ENCODE results near the gene USP24. TPM values are rescaled to one million over a fixed set of nuclear protein-coding genes. Genes with fewer than 3 reads are reported as not detected.

The USP24 gene
- total and polyA plus RNA-seq, 10 of the 15 experiments (the other 5 are each of a cell fraction or from before 2014, with no cell fraction given): 4.6 to 36.5 (median 25.3) TPM

DNA sequence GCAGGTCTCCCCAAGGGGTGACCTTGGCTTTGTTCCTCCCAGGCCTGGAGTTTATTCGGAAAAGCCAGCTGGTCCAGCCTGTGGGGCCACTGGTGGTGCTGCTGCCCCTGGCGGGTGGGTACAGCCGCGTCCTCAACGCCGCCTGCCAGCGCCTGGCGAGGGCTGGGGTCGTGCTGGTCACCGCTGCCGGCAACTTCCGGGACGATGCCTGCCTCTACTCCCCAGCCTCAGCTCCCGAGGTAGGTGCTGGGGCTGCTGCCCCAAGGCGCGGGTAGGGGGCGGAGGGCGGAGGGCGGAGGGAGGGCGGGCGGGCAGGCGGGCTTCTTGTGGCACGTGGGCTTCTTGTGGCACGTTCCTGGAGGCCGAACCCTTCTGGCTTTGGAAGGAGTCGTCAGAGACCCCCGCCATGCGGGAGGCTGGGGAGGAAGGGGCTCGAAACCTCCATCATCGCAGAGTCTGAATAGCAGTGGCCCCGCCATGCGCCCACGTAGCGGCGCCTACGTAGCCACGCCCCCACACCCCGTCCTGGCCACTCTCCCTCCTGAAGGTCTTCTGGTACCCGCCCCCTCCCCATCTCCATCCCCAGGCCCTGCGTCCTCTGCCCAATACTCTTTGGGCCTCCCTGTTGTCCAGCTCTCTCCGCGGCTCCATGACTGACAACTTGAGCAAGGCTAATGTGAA, 159.1 kb downstream of the USP24 start:
- Histone ChIP-seq H3K4me3 (no peak overlapping the region), H3K4me2 (ENCODE audit: control insufficient read depth, insufficient read depth) (no peak overlapping the region), H3K4me1 (ENCODE audit: control insufficient read depth, insufficient read depth, low read length) (no peaks in the 10 kb centered on the region), H3K79me2 (ENCODE audit: control insufficient read depth, insufficient read depth, low read length) (no peaks in the 10 kb centered on the region), H3K27me3 (replicated peaks in 1 of 2; ENCODE audit: control insufficient read depth in 2 of 2, insufficient read depth in 2 of 2, low read length in 1 of 2) (peaks cover 0 to 2% of the 10 kb centered on the region in 2 experiments; a peak in 2 of 4 replicates), H3K9me3 (replicated peaks; ENCODE audit: control insufficient read depth, insufficient read depth, low read length) (no peaks in the 10 kb centered on the region), H3K27ac (ENCODE audit: control insufficient read depth, insufficient read depth) (no peak overlapping the region), H3K9ac (ENCODE audit: control insufficient read depth, insufficient read depth, low read length) (no peak overlapping the region), H4K20me1 (ENCODE audit: control insufficient read depth, insufficient read depth) (no peaks in the 10 kb centered on the region), H2AFZ (ENCODE audit: control insufficient read depth, low read depth, low read length) (no peak overlapping the region), H3K36me3 (ENCODE audit: control insufficient read depth in 2 of 2, insufficient read depth in 2 of 2, low read length in 1 of 2) (no peaks in the 10 kb centered on the region)
- BruUV-seq (replicated peaks): no TSS peak
- WGBS (ENCODE audit: insufficient coverage, insufficient replicate concordance, low lambda C conversion rate, missing lambda C conversion rate): 74% methylated on average over 38 of the region's 42 CpGs
- DNase-seq (ENCODE audit: low read depth, low spot score): no peak
- ChIA-PET SMC1A (ENCODE audit: uncharacterized antibody, unreplicated experiment) (no interaction called here), RAD21 (ENCODE audit: unreplicated experiment) (no interaction called here), POLR2A (no interaction called here), CTCF (no interaction called here)
- ATAC-seq: no peak
- TF ChIP-seq, protein P1, sequence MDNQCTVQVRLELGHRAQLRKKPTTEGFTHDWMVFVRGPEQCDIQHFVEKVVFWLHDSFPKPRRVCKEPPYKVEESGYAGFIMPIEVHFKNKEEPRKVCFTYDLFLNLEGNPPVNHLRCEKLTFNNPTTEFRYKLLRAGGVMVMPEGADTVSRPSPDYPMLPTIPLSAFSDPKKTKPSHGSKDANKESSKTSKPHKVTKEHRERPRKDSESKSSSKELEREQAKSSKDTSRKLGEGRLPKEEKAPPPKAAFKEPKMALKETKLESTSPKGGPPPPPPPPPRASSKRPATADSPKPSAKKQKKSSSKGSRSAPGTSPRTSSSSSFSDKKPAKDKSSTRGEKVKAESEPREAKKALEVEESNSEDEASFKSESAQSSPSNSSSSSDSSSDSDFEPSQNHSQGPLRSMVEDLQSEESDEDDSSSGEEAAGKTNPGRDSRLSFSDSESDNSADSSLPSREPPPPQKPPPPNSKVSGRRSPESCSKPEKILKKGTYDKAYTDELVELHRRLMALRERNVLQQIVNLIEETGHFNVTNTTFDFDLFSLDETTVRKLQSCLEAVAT (IDR thresholded peaks at IDR 0.05): no peak
- no peak for TF ChIP-seq MTA2 (IDR thresholded peaks at IDR 0.05; ENCODE audit: low read depth)
- TF ChIP-seq, protein P2, sequence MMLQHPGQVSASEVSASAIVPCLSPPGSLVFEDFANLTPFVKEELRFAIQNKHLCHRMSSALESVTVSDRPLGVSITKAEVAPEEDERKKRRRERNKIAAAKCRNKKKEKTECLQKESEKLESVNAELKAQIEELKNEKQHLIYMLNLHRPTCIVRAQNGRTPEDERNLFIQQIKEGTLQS (IDR thresholded peaks at IDR 0.05; ENCODE audit: borderline replicate concordance, extremely low read depth, low read depth, low read length): no peak
- TF ChIP-seq, protein P3, sequence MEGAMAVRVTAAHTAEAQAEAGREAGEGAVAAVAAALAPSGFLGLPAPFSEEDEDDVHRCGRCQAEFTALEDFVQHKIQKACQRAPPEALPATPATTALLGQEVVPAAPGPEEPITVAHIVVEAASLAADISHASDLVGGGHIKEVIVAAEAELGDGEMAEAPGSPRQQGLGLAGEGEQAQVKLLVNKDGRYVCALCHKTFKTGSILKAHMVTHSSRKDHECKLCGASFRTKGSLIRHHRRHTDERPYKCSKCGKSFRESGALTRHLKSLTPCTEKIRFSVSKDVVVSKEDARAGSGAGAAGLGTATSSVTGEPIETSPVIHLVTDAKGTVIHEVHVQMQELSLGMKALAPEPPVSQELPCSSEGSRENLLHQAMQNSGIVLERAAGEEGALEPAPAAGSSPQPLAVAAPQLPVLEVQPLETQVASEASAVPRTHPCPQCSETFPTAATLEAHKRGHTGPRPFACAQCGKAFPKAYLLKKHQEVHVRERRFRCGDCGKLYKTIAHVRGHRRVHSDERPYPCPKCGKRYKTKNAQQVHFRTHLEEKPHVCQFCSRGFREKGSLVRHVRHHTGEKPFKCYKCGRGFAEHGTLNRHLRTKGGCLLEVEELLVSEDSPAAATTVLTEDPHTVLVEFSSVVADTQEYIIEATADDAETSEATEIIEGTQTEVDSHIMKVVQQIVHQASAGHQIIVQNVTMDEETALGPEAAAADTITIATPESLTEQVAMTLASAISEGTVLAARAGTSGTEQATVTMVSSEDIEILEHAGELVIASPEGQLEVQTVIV (IDR thresholded peaks at IDR 0.05; ENCODE audit: borderline replicate concordance, partially characterized antibody): no peak
- TF ChIP-seq REST (IDR thresholded peaks at IDR 0.05; ENCODE audit: low read depth, low read length): no peak
- no peak for TF ChIP-seq WRNIP1 (IDR thresholded peaks at IDR 0.05; ENCODE audit: borderline replicate concordance, low read depth, low read length)
- no peak for TF ChIP-seq JUND (IDR thresholded peaks at IDR 0.05; ENCODE audit: low read depth, low read length)
- no peak for TF ChIP-seq EZH2 (IDR thresholded peaks at IDR 0.05; ENCODE audit: borderline replicate concordance, control insufficient read depth, low read depth, low read length)
- no peak for TF ChIP-seq FOXK2 (IDR thresholded peaks at IDR 0.05)
- no peak for TF ChIP-seq SPI1 (IDR thresholded peaks at IDR 0.05; ENCODE audit: borderline replicate concordance, insufficient read depth, low read depth, low read length)
- in situ Hi-C loops (cut with MboI) (no loop called here), intact Hi-C loops (cut with micrococcal nuclease; ENCODE audit: unreplicated experiment) (no loop called here)
- no peak for FAIRE-seq

Measured in GM12878 (cell line).